H9 (cell line): ENCODE results near the gene TTC39B. TPM values are rescaled to one million over a fixed set of nuclear protein-coding genes. Genes with fewer than 3 reads are reported as not detected.

Experiments
- DNase-seq: peaks from one replicate; pipeline ENCODE4 v3.0.0-alpha.2; 2017
- H2AFZ ChIP-seq: one replicate; pipeline ENCODE4 v1.6.1; 2013; ENCODE audit warnings: mild to moderate bottlenecking, low read length, control low read depth, moderate library complexity
- H2AK5ac ChIP-seq: 2 replicates; pipeline ENCODE4 v1.6.1; 2013; ENCODE audit warnings: low read length, control low read depth, mixed read lengths; ENCODE audit not compliant: insufficient read length
- H2BK120ac ChIP-seq: one replicate; pipeline ENCODE4 v1.6.1; 2013; ENCODE audit warnings: low read depth, mild to moderate bottlenecking, low read length, control low read depth, inconsistent platforms; ENCODE audit not compliant: poor library complexity, severe bottlenecking
- H2BK12ac ChIP-seq: 2 replicates; pipeline ENCODE4 v1.6.1; 2013; ENCODE audit warnings: low read length, control low read depth, mixed read lengths, low read depth; ENCODE audit not compliant: insufficient read length
- H2BK15ac ChIP-seq: 2 replicates; pipeline ENCODE4 v1.6.1; 2013; ENCODE audit warnings: low read depth, low read length, control low read depth
- H2BK20ac ChIP-seq: one replicate; pipeline ENCODE4 v1.6.1; 2013; ENCODE audit warnings: low read depth, mild to moderate bottlenecking, low read length, control low read depth, inconsistent platforms; ENCODE audit not compliant: poor library complexity, severe bottlenecking
- H2BK5ac ChIP-seq: 2 replicates; pipeline ENCODE4 v1.6.1; 2013; ENCODE audit warnings: low read length, control low read depth, mixed read lengths; ENCODE audit not compliant: insufficient read length
- H3K14ac ChIP-seq: 2 replicates; pipeline ENCODE4 v1.6.1; 2013; ENCODE audit warnings: low read length, control low read depth; ENCODE audit not compliant: insufficient read depth
- H3K18ac ChIP-seq: 2 replicates; pipeline ENCODE4 v1.6.1; 2013; ENCODE audit warnings: low read depth, mild to moderate bottlenecking, mixed read lengths, low read length, control low read depth; ENCODE audit not compliant: insufficient read length
- H3K23ac ChIP-seq: 2 replicates; pipeline ENCODE4 v1.6.1; 2013; ENCODE audit warnings: low read length, control low read depth, mixed read lengths, low read depth; ENCODE audit not compliant: insufficient read length
- H3K23me2 ChIP-seq: 2 replicates; pipeline ENCODE4 v1.6.1; 2013; ENCODE audit warnings: low read depth, mild to moderate bottlenecking, mixed read lengths, low read length, control low read depth; ENCODE audit not compliant: insufficient read length, poor library complexity, severe bottlenecking
- H3K27ac ChIP-seq: 2 replicates; pipeline ENCODE4 v1.5.1; 2013; ENCODE audit warnings: low read length, control low read depth, mixed read lengths, low read depth; ENCODE audit not compliant: insufficient read length
- H3K27me3 ChIP-seq: 2 replicates; pipeline ENCODE4 v1.6.1; 2013; ENCODE audit warnings: low read length, control low read depth, inconsistent platforms; ENCODE audit not compliant: insufficient read depth
- H3K4ac ChIP-seq: 2 replicates; pipeline ENCODE4 v1.6.1; 2013; ENCODE audit warnings: low read depth, mild to moderate bottlenecking, control low read depth, inconsistent platforms, low read length, moderate library complexity
- H3K4me1 ChIP-seq: 2 replicates; pipeline ENCODE4 v1.6.1; 2013; ENCODE audit warnings: low read length, control low read depth, inconsistent platforms; ENCODE audit not compliant: insufficient read depth
- H3K4me2 ChIP-seq: 2 replicates; pipeline ENCODE4 v1.6.1; 2013; ENCODE audit warnings: low read length, control low read depth, mixed read lengths; ENCODE audit not compliant: insufficient read length, insufficient read depth
- H3K56ac ChIP-seq: 2 replicates; pipeline ENCODE4 v1.6.1; 2013; ENCODE audit warnings: low read depth, mild to moderate bottlenecking, mixed read lengths, low read length, control low read depth; ENCODE audit not compliant: insufficient read length
- H3K79me1 ChIP-seq: 2 replicates; pipeline ENCODE4 v1.6.1; 2013; ENCODE audit warnings: low read depth, mild to moderate bottlenecking, moderate library complexity, low read length, control low read depth, inconsistent platforms; ENCODE audit not compliant: insufficient read depth, poor library complexity, severe bottlenecking
- H3K79me2 ChIP-seq: 2 replicates; pipeline ENCODE4 v1.6.1; 2013; ENCODE audit warnings: low read length, control low read depth, inconsistent platforms; ENCODE audit not compliant: insufficient read depth
- H3K9ac ChIP-seq: 2 replicates; pipeline ENCODE4 v1.6.1; 2013; ENCODE audit warnings: low read length, control low read depth, mixed read lengths; ENCODE audit not compliant: insufficient read length; ENCODE audit errors: extremely low read depth
- H3K9me3 ChIP-seq: one replicate; pipeline ENCODE4 v1.6.1; 2013; ENCODE audit warnings: low read depth, low read length, inconsistent platforms; ENCODE audit not compliant: control insufficient read depth
- H3T11ph ChIP-seq: one replicate; pipeline ENCODE4 v1.6.1; 2013; ENCODE audit warnings: mild to moderate bottlenecking, low read length, control low read depth, inconsistent platforms
- H4K20me1 ChIP-seq: one replicate; pipeline ENCODE4 v1.6.1; 2013; ENCODE audit not compliant: control insufficient read depth, insufficient read length, insufficient read depth
- H4K5ac ChIP-seq: 2 replicates; pipeline ENCODE4 v1.6.1; 2013; ENCODE audit warnings: low read depth, mild to moderate bottlenecking, mixed read lengths, low read length, control low read depth; ENCODE audit not compliant: insufficient read length
- H4K8ac ChIP-seq: replicated peaks from 2 replicates; pipeline ENCODE4 v1.6.1; 2013; ENCODE audit warnings: low read length, control low read depth, mixed read lengths, low read depth; ENCODE audit not compliant: insufficient read length
- H4K91ac ChIP-seq: 2 replicates; pipeline ENCODE4 v1.6.1; 2013; ENCODE audit warnings: low read depth, mild to moderate bottlenecking, moderate library complexity, mixed read lengths, low read length, control low read depth; ENCODE audit not compliant: insufficient read length
- H3K27ac Mint-ChIP-seq, 3 experiments: 2 replicates in 2 of 3; 3 replicates in 1 of 3; pipeline ENCODE4 v1.8.0; 2020 to 2021; ENCODE audit warnings: mixed read lengths in 3 of 3, mild to moderate bottlenecking in 1 of 3, moderate library complexity in 1 of 3
- H3K27me3 Mint-ChIP-seq: 2 replicates; pipeline ENCODE4 v1.8.0; 2021; ENCODE audit warnings: low read depth, mild to moderate bottlenecking, moderate library complexity, mixed read lengths
- H3K36me3 Mint-ChIP-seq, 3 experiments: 2 replicates in 2 of 3; 3 replicates in 1 of 3; pipeline ENCODE4 v1.8.0; 2020 to 2021; ENCODE audit warnings: low read depth in 3 of 3, mixed read lengths in 3 of 3; ENCODE audit not compliant: insufficient read depth in 1 of 3
- H3K4me1 Mint-ChIP-seq, 2 experiments: 2 replicates each; pipeline ENCODE4 v1.8.0; 2020; ENCODE audit warnings: mixed read lengths in 2 of 2
- H3K4me3 Mint-ChIP-seq, 2 experiments: 2 replicates in 1 of 2; 3 replicates in 1 of 2; pipeline ENCODE4 v1.8.0; 2020 to 2021; ENCODE audit warnings: mild to moderate bottlenecking in 2 of 2, mixed read lengths in 2 of 2, moderate library complexity in 1 of 2
- H3K9me3 Mint-ChIP-seq, 2 experiments: 2 replicates in 1 of 2; 3 replicates in 1 of 2; pipeline ENCODE4 v1.8.0; 2020; ENCODE audit warnings: mild to moderate bottlenecking in 2 of 2, mixed read lengths in 2 of 2, moderate library complexity in 1 of 2
- WGBS: extraction: QIAGEN DNeasy Blood & Tissue Kit; methylation state at CpG from one replicate; pipeline ENCODE4 v1.1.7; 2013; ENCODE audit warnings: missing lambda C conversion rate, low lambda C conversion rate, mixed read lengths; ENCODE audit not compliant: insufficient read length; ENCODE audit errors: extremely low coverage; 5-methylcytosine and 5-hydroxymethylcytosine counted together
- total RNA-seq: library from RNA; stranded (reverse); gene quantifications from 2 replicates; pipeline ENCODE4 v1.2.1, GENCODE V29; 2021
- TF ChIP-seq, protein P1 (sequence below): fragments of 200-600 bp; sonication (generic); conservative IDR thresholded peaks from 3 replicates; pipeline ENCODE4 v1.8.0; 2021; ENCODE audit warnings: antibody characterized with exemption, mild to moderate bottlenecking

TTC39B gene
- total RNA-seq, 1 experiment from 2014 or later, result 8.2 TPM

DNA sequence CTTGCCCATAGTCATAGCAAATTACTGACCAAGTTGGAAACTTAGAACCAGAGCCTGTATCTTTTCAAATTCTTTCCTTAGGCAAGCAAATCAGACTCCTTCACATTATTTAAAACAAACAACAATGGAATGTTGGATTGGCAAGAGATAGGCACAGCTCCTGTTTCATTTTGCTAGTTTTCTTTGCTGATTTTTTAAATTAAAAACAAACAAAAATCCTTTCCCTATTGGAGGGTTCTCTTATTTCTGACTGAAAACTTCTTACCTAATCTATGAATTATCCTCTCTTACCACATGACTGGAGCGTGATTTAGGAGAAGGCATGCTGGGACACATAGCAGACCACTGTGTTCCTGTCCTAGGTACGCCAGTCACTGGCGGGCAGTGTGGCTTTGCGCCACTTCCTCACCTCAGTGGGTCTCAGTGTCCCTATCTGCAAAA lies 63.0 kb downstream of the TTC39B start:
- WGBS, result no CpG with 5 or more reads among the region's 4 CpGs
- no peak overlapping the region for H2BK120ac ChIP-seq
- H3K27ac Mint-ChIP-seq, result peak overlapping the region in 1 of 3 experiments; percentile 22; a peak in 1 of 7 replicates

More for the DNA sequence above, 63.0 kb downstream of the TTC39B start:
- Histone ChIP-seq H4K91ac (no peak overlapping the region), H3K4me2 (no peak overlapping the region), H3K27ac (no peak overlapping the region), H3K27me3 (no peaks in the 10 kb centered on the region), H3K9ac (no peak overlapping the region), H4K5ac (no peak overlapping the region), H3K9me3 (no peaks in the 10 kb centered on the region), H2BK15ac (no peak overlapping the region), H3K4me1 (peaks cover 10% of the 10 kb centered on the region; the same call in 1 of the 2 replicates), H3K23me2 (no peaks in the 10 kb centered on the region), H3K23ac (no peak overlapping the region), H3K79me2 (no peaks in the 10 kb centered on the region), H3T11ph (no peak overlapping the region), H2BK20ac (no peak overlapping the region), H3K4ac (no peak overlapping the region), H3K56ac (no peak overlapping the region), H4K8ac (no peak overlapping the region), H2BK5ac (no peak overlapping the region), H3K79me1 (no peaks in the 10 kb centered on the region), H4K20me1 (no peaks in the 10 kb centered on the region), H3K14ac (no peak overlapping the region), H2BK12ac (no peak overlapping the region), H3K18ac (no peak overlapping the region), H2AK5ac (no peak overlapping the region), H2AFZ (no peak overlapping the region)
- H3K9me3 Mint-ChIP-seq, result no peaks in the 10 kb centered on the region
- H3K4me1 Mint-ChIP-seq, result peaks cover 30 to 42% of the 10 kb centered on the region in 2 experiments
- no peaks in the 10 kb centered on the region; a peak in 1 of 7 replicates for H3K36me3 Mint-ChIP-seq
- TF ChIP-seq, protein P1, sequence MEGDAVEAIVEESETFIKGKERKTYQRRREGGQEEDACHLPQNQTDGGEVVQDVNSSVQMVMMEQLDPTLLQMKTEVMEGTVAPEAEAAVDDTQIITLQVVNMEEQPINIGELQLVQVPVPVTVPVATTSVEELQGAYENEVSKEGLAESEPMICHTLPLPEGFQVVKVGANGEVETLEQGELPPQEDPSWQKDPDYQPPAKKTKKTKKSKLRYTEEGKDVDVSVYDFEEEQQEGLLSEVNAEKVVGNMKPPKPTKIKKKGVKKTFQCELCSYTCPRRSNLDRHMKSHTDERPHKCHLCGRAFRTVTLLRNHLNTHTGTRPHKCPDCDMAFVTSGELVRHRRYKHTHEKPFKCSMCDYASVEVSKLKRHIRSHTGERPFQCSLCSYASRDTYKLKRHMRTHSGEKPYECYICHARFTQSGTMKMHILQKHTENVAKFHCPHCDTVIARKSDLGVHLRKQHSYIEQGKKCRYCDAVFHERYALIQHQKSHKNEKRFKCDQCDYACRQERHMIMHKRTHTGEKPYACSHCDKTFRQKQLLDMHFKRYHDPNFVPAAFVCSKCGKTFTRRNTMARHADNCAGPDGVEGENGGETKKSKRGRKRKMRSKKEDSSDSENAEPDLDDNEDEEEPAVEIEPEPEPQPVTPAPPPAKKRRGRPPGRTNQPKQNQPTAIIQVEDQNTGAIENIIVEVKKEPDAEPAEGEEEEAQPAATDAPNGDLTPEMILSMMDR, result no peak
- no peaks in the 10 kb centered on the region for H3K27me3 Mint-ChIP-seq
- no peak for DNase-seq
- H3K4me3 Mint-ChIP-seq, result no peak overlapping the region
